Parathyroid adenoma (tissue), 2 donors: ENCODE results near the gene SGMS1.

Experiments used
- H2AFZ ChIP-seq: fragments of 300-600 bp; sonication (generic); one replicate; pipeline ENCODE4 v1.7.0; 2017; ENCODE audit warnings: antibody characterized with exemption, mild to moderate bottlenecking
- H3K27ac ChIP-seq: fragments of 300-600 bp; sonication (generic); one replicate; pipeline ENCODE4 v1.7.0; 2017
- H3K27me3 ChIP-seq: fragments of 300-600 bp; sonication (generic); one replicate; pipeline ENCODE4 v1.7.0; 2017; ENCODE audit warnings: low read length; ENCODE audit not compliant: control insufficient read depth, insufficient read depth
- H3K36me3 ChIP-seq: fragments of 300-600 bp; sonication (generic); one replicate; pipeline ENCODE4 v1.7.0; 2017; ENCODE audit warnings: low read length; ENCODE audit not compliant: control insufficient read depth, insufficient read depth
- H3K4me1 ChIP-seq: fragments of 300-600 bp; sonication (generic); one replicate; pipeline ENCODE4 v1.7.0; 2017; ENCODE audit warnings: control low read depth
- H3K4me2 ChIP-seq: fragments of 300-600 bp; sonication (generic); one replicate; pipeline ENCODE4 v1.7.0; 2017; ENCODE audit warnings: low read length
- H3K4me3 ChIP-seq: fragments of 300-600 bp; sonication (generic); one replicate; pipeline ENCODE4 v1.7.0; 2017; ENCODE audit warnings: low read depth, low read length
- H3K79me2 ChIP-seq: fragments of 300-600 bp; sonication (generic); one replicate; pipeline ENCODE4 v1.7.0; 2017; ENCODE audit warnings: control low read depth
- H3K9ac ChIP-seq: fragments of 300-600 bp; sonication (generic); one replicate; pipeline ENCODE4 v1.7.0; 2017; ENCODE audit warnings: mild to moderate bottlenecking
- H3K9me3 ChIP-seq: fragments of 300-600 bp; sonication (generic); one replicate; pipeline ENCODE4 v1.7.0; 2017; ENCODE audit warnings: low read length; ENCODE audit not compliant: control insufficient read depth
- CTCF ChIP-seq: fragments of 300-600 bp; sonication (generic); IDR thresholded peaks from one replicate; pipeline ENCODE4 v1.7.0; 2017; ENCODE audit warnings: antibody characterized with exemption, mild to moderate bottlenecking
- donor health status: primary hyperparathyroidism.

Gene SGMS1

GRCh38 chr10:50560370-50560769 lies 63.4 kb downstream of the SGMS1 start:
- H3K36me3 ChIP-seq: no peaks in the 10 kb centered on the region
- H2AFZ ChIP-seq: no peak overlapping the region
- peaks cover 19% of the 10 kb centered on the region for H3K4me1 ChIP-seq
- peaks cover 30% of the 10 kb centered on the region for H3K79me2 ChIP-seq
- TF ChIP-seq CTCF: no peak
- no peak overlapping the region for H3K4me3 ChIP-seq
- no peak overlapping the region for H3K27ac ChIP-seq
- no peak overlapping the region for H3K9ac ChIP-seq
- H3K4me2 ChIP-seq: no peak overlapping the region
- H3K27me3 ChIP-seq: no peaks in the 10 kb centered on the region
- no peaks in the 10 kb centered on the region for H3K9me3 ChIP-seq

GRCh38 chr10:50558371-50558770 lies 65.4 kb downstream of the SGMS1 start:
- no peaks in the 10 kb centered on the region for H3K27me3 ChIP-seq
- H2AFZ ChIP-seq: no peak overlapping the region
- no peak overlapping the region for H3K4me2 ChIP-seq
- no peak for TF ChIP-seq CTCF
- H3K9ac ChIP-seq: no peak overlapping the region
- H3K27ac ChIP-seq: no peak overlapping the region
- H3K79me2 ChIP-seq: peaks cover 25% of the 10 kb centered on the region
- H3K4me3 ChIP-seq: no peak overlapping the region
- H3K4me1 ChIP-seq: peaks cover 35% of the 10 kb centered on the region
- H3K9me3 ChIP-seq: no peaks in the 10 kb centered on the region
- no peaks in the 10 kb centered on the region for H3K36me3 ChIP-seq

GRCh38 chr10:50557130-50557682 lies 66.5 kb downstream of the SGMS1 start:
- TF ChIP-seq CTCF: no peak
- Histone ChIP-seq H3K9ac (no peak overlapping the region), H3K27me3 (no peaks in the 10 kb centered on the region), H2AFZ (no peak overlapping the region), H3K79me2 (peaks cover 27% of the 10 kb centered on the region), H3K27ac (no peak overlapping the region), H3K4me1 (peaks cover 40% of the 10 kb centered on the region), H3K36me3 (no peaks in the 10 kb centered on the region), H3K4me2 (no peak overlapping the region), H3K9me3 (no peaks in the 10 kb centered on the region), H3K4me3 (no peak overlapping the region)

GRCh38 chr10:50556237-50557120 lies 67.3 kb downstream of the SGMS1 start:
- H3K79me2 ChIP-seq: peaks cover 35% of the 10 kb centered on the region
- no peaks in the 10 kb centered on the region for H3K27me3 ChIP-seq
- peaks cover 41% of the 10 kb centered on the region for H3K4me1 ChIP-seq
- no peaks in the 10 kb centered on the region for H3K9me3 ChIP-seq
- no peak overlapping the region for H3K9ac ChIP-seq
- no peak overlapping the region for H2AFZ ChIP-seq
- no peak overlapping the region for H3K4me2 ChIP-seq
- H3K36me3 ChIP-seq: no peaks in the 10 kb centered on the region
- peak overlapping the region; percentile 42 for H3K27ac ChIP-seq
- TF ChIP-seq CTCF: no peak
- no peak overlapping the region for H3K4me3 ChIP-seq
